ENCODE measurements around the gene DTNBP1. TPM values are rescaled to one million over a fixed set of nuclear protein-coding genes. Genes with fewer than 3 reads are reported as not detected.

Gene DTNBP1
- total and polyA plus RNA-seq, 12 donors, result 4.2 to 17.1 (median 9.0) TPM

GRCh38 chr6:15496345-15497131 is 166.3 kb downstream of the DTNBP1 start:
- intact Hi-C loops (cut with DNase I), result loop anchor here in 1 of 2 donors (10.0 kb wide), 1 partner anchor 1282 kb away; no protein-coding TSS in a partner anchor
- no peaks in the 10 kb centered on the region for H3K27me3 ChIP-seq
- H3K9me3 ChIP-seq (replicated peaks in 1 of 3), result no peaks in the 10 kb centered on the region
- H3K27ac ChIP-seq, result no peak overlapping the region
- 94 to 96% (median 95%) methylated on average over 45 to 60 of the region's 60 CpGs for WGBS, 4 donors
- TF ChIP-seq CTCF (IDR thresholded peaks at IDR 0.05), result no peak
- TF ChIP-seq POLR2A (IDR thresholded peaks at IDR 0.05), result no peak
- peak in 3 of 7 donors; percentile 4 to 48 (median 15) for DNase-seq
- no peak overlapping the region for H3K4me3 ChIP-seq
- H3K36me3 ChIP-seq (replicated peaks in 1 of 2), result peaks cover 0 to 26% of the 10 kb centered on the region in 2 donors
- peaks cover 0 to 7% of the 10 kb centered on the region in 2 donors for H3K4me1 ChIP-seq (replicated peaks in 1 of 2)

- peak in 1 of 7 donors; percentile 52 for DNase-seq
- intact Hi-C loops (cut with DNase I), result loop anchor here in 1 of 2 donors (10.0 kb wide), 1 partner anchor 1281 kb away; no protein-coding TSS in a partner anchor
- WGBS, 4 donors, result 76 to 87% (median 81%) methylated on average over 9 to 10 of the region's 10 CpGs
Observed at GRCh38 chr6:15495375-15495901, 167.4 kb downstream of the DTNBP1 start.

GRCh38 chr6:15493437-15494168 is 169.2 kb downstream of the DTNBP1 start:
- intact Hi-C loops (cut with DNase I), result loop anchor here in 1 of 2 donors (10.0 kb wide), 1 partner anchor 1279 kb away; no protein-coding TSS in a partner anchor
- TF ChIP-seq CTCF (IDR thresholded peaks at IDR 0.05) (no peak), POLR2A (IDR thresholded peaks at IDR 0.05) (no peak)
- no peak overlapping the region for H3K27ac ChIP-seq

More at GRCh38 chr6:15495375-15495901, 167.4 kb downstream of the DTNBP1 start:
- no peak for TF ChIP-seq CTCF (IDR thresholded peaks at IDR 0.05)
- TF ChIP-seq POLR2A (IDR thresholded peaks at IDR 0.05), result no peak
- H3K9me3 ChIP-seq (replicated peaks in 1 of 3), result no peaks in the 10 kb centered on the region
- H3K27me3 ChIP-seq, result no peaks in the 10 kb centered on the region
- no peak overlapping the region for H3K27ac ChIP-seq
- H3K4me3 ChIP-seq, result no peak overlapping the region
- peaks cover 0 to 18% of the 10 kb centered on the region in 2 donors for H3K36me3 ChIP-seq (replicated peaks in 1 of 2)
- H3K4me1 ChIP-seq (replicated peaks in 1 of 2), result peaks cover 0 to 15% of the 10 kb centered on the region in 2 donors

GRCh38 chr6:15491986-15492269 is 170.9 kb downstream of the DTNBP1 start:
- H3K4me3 ChIP-seq, result no peak overlapping the region
- no peaks in the 10 kb centered on the region for H3K9me3 ChIP-seq (replicated peaks in 1 of 3)
- DNase-seq, result peak in 1 of 7 donors; percentile 50
- H3K36me3 ChIP-seq (replicated peaks in 1 of 2), result peaks cover 0 to 32% of the 10 kb centered on the region in 2 donors
- no peaks in the 10 kb centered on the region for H3K27me3 ChIP-seq
- peak overlapping the region in 3 of 5 donors; percentile 9 to 35 (median 17) for H3K27ac ChIP-seq
- 52 to 69% (median 65%) methylated on average over 5 of the region's 5 CpGs for WGBS, 4 donors
- intact Hi-C loops (cut with DNase I), result loop anchor here in 1 of 2 donors (10.0 kb wide), 1 partner anchor 1277 kb away; no protein-coding TSS in a partner anchor
- TF ChIP-seq CTCF (IDR thresholded peaks at IDR 0.05), result no peak
- peaks cover 0 to 15% of the 10 kb centered on the region in 2 donors for H3K4me1 ChIP-seq (replicated peaks in 1 of 2)

More at GRCh38 chr6:15493437-15494168, 169.2 kb downstream of the DTNBP1 start:
- Histone ChIP-seq H3K4me1 (replicated peaks in 1 of 2) (peaks cover 0 to 15% of the 10 kb centered on the region in 2 donors), H3K36me3 (replicated peaks in 1 of 2) (peaks cover 0 to 27% of the 10 kb centered on the region in 2 donors), H3K4me3 (no peak overlapping the region), H3K9me3 (replicated peaks in 1 of 3) (no peaks in the 10 kb centered on the region), H3K27me3 (no peaks in the 10 kb centered on the region)
- peak in 1 of 7 donors; percentile 38 for DNase-seq
- WGBS, 4 donors, result 65 to 84% (median 81%) methylated on average over 9 of the region's 9 CpGs

Data from adrenal gland (tissue), 12 donors.